Activated CD4-positive, alpha-beta memory T cell treated with anti-CD3 and anti-CD28 coated beads, Interleukin-2, amount 10 ng/mL, durations not matched to agents 7 days and 5 days (primary cell): ENCODE results near the gene LRBA. TPM values are rescaled to one million over a fixed set of nuclear protein-coding genes. Genes with fewer than 3 reads are reported as not detected.
"Not testable (repeated sequence)": the region's sequence is repeated elsewhere in the genome, so short reads cannot be mapped to it uniquely, and the experiment has no call there.

Experiments
- CTCF ChIA-PET: fragments of 350-600 bp; sonication (Branson Sonifier 250); formaldehyde crosslinking; loops from one replicate; lab custom pipeline; 2021; ENCODE audit warnings: antibody characterized with exemption, inconsistent platforms; lab: Charles Lee
- POLR2A ChIA-PET: fragments of 350-600 bp; sonication (Branson Sonifier 250); formaldehyde crosslinking; loops from one replicate; lab custom pipeline; 2021; ENCODE audit warnings: antibody characterized with exemption; lab: Charles Lee
- DNase-seq: peaks from one replicate; pipeline ENCODE4 v3.0.0-alpha.2; 2020
- H3K27ac Mint-ChIP-seq: one replicate; pipeline ENCODE4 v1.8.0; 2021; ENCODE audit warnings: mild to moderate bottlenecking, mixed read lengths
- H3K27me3 Mint-ChIP-seq: one replicate; pipeline ENCODE4 v1.8.0; 2021; ENCODE audit warnings: mixed read lengths
- H3K36me3 Mint-ChIP-seq: one replicate; pipeline ENCODE4 v1.8.0; 2021; ENCODE audit warnings: low read depth, mixed read lengths
- H3K4me1 Mint-ChIP-seq: one replicate; pipeline ENCODE4 v1.8.0; 2021; ENCODE audit warnings: mixed read lengths
- H3K4me3 Mint-ChIP-seq: one replicate; pipeline ENCODE4 v1.8.0; 2021; ENCODE audit warnings: mild to moderate bottlenecking, mixed read lengths
- H3K9me3 Mint-ChIP-seq: one replicate; pipeline ENCODE4 v1.8.0; 2021; ENCODE audit warnings: mixed read lengths
- total RNA-seq, 2 experiments: library from RNA; stranded (reverse); gene quantifications; one replicate each; pipeline ENCODE4 v1.2.3, GENCODE V29; 2021

Gene LRBA
- total RNA-seq, 2 experiments from 2014 or later: 42.4 to 45.2 TPM

DNA sequence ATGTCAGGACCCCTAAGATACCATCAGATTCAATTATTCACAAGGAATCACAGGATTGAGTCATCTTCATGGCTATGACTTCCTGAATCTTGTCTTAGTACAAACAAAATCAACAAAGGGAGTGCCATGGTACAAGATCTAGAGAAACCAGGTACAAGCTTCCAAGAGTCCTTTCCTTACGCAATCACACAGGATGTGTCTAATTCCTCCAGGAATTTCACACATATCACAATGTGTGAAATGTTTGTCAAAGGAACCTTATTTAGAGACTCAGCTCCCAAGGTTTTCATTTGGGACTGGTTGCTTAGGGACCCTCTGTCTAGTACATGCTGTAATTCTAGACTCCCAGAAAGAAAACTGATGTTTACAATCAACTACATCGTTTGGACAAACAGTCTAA lies 350.1 kb downstream of the LRBA start:
- Mint-ChIP-seq H3K27me3 (no peaks in the 10 kb centered on the region), H3K36me3 (peaks cover 4% of the 10 kb centered on the region), H3K4me1 (no peaks in the 10 kb centered on the region), H3K4me3 (no peak overlapping the region), H3K9me3 (no peaks in the 10 kb centered on the region), H3K27ac (no peak overlapping the region)
- ChIA-PET CTCF (no interaction called here), POLR2A (no interaction called here)
- no peak for DNase-seq

DNA sequence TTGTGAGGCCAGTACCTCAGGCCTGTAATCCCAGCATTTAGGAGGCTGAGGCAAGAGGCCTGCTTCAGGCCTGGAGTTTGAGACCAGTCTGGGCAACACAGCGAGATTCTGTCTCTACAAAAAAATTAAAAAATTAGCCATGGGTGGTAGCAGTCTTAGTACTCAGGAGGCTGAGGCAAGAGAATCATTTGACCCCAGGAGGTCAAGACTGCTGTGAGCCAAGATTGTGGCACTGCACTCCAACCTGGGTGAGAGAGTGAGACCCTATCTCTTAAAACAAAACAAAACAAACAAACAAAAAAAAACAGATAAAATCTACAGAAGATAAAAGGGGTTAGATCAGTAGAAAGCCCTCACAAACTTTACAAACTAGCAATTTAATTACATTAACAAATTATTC lies 352.4 kb downstream of the LRBA start:
- no peak for DNase-seq
- H3K4me3 Mint-ChIP-seq: no peak overlapping the region
- no peaks in the 10 kb centered on the region for H3K36me3 Mint-ChIP-seq
- ChIA-PET CTCF (no interaction called here), POLR2A (no interaction called here)
- no peak overlapping the region for H3K27ac Mint-ChIP-seq
- H3K9me3 Mint-ChIP-seq: peaks cover 2% of the 10 kb centered on the region
- no peaks in the 10 kb centered on the region for H3K4me1 Mint-ChIP-seq
- no peaks in the 10 kb centered on the region for H3K27me3 Mint-ChIP-seq

DNA sequence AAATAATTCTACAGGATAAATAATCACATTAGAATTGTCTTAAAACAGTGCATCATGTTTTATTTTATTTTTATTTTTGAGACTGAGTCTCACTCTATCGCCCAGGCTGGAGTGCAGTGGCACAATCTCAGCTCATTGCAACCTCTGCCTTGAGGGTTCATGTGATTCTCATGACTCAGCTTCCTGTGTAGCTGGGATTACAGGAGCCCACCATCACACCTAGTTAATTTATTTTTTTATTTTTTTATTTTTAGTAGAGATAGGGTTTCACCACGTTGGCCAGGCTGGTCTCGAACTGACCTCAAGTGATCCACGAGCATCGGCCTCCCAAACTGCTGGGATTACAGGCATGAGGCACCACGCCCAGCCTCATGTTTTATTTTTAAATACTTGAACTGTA lies 353.5 kb downstream of the LRBA start:
- H3K4me1 Mint-ChIP-seq, H3K27me3 Mint-ChIP-seq, DNase-seq, H3K4me3 Mint-ChIP-seq, POLR2A ChIA-PET, H3K9me3 Mint-ChIP-seq, H3K27ac Mint-ChIP-seq, H3K36me3 Mint-ChIP-seq: not testable (repeated sequence)
- CTCF ChIA-PET: interaction anchor here (0.7 kb wide), 1 partner anchor 115 kb away, joined by 5 read pairs; no protein-coding TSS in a partner anchor

DNA sequence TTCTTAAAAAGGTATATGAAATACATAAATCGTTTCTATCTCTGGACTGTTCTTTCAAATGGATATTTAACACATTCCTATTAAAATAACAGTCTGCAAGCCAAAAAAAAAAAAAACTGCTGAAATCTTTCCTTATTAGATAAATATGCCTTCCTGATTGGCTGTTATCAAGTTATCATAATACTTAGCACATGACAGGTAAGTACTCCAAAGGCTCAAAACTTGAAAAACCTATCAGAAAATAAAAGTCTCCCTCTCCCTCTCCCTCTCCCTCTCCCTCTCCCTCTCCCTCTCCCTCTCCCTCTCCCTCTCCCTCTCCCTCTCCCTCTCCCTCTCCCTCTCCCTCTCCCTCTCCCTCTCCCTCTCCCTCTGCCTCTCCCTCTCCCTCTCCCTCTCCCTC lies 356.8 kb downstream of the LRBA start:
- H3K4me3 Mint-ChIP-seq, DNase-seq, H3K36me3 Mint-ChIP-seq, H3K9me3 Mint-ChIP-seq, CTCF ChIA-PET, H3K27me3 Mint-ChIP-seq, H3K27ac Mint-ChIP-seq, POLR2A ChIA-PET, H3K4me1 Mint-ChIP-seq: not testable (repeated sequence)

DNA sequence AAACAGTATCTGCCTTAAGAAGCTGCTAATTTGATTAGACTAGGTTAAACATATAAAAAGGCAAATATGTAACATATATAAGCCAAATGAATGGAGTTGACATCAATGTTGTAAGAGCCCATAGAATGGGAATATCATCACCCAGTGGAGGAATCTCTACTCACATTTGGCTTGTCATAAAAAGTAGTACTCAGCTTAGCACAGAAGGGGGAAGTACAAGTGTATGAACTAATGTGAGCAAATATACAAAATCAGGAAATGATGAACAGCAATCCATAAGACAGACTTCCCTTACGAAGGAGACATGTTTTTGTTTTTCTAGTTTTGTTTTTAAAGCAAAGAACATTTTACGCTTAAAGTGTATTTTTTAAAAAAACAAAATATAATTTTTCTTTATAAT lies 358.2 kb downstream of the LRBA start:
- Mint-ChIP-seq H3K9me3 (peaks cover 2% of the 10 kb centered on the region), H3K4me1 (no peaks in the 10 kb centered on the region), H3K27me3 (no peaks in the 10 kb centered on the region), H3K4me3 (no peak overlapping the region), H3K27ac (no peak overlapping the region), H3K36me3 (no peaks in the 10 kb centered on the region)
- CTCF ChIA-PET: no interaction called here
- POLR2A ChIA-PET: no interaction called here
- no peak for DNase-seq

DNA sequence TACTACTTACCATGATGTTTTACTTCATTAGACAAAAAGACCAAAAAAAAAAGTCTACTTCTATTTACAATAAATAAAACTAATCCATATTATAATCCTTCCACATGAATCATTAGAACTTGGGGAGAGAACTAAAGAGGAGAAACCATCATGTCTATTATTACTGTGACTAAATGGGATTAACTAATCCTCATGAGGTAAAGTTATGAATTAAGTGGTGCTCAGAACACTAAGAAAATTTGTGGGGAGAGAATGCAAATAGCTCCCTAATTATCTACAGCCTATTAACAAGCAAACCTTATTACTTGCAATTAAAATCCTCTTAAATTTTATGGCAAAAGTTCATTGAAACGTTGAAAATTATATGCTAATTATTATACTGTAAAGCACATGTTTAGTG lies 364.3 kb downstream of the LRBA start:
- DNase-seq: no peak
- CTCF ChIA-PET: no interaction called here
- POLR2A ChIA-PET: no interaction called here
- Mint-ChIP-seq H3K36me3 (no peaks in the 10 kb centered on the region), H3K27ac (no peak overlapping the region), H3K4me1 (no peaks in the 10 kb centered on the region), H3K9me3 (no peaks in the 10 kb centered on the region), H3K4me3 (no peak overlapping the region), H3K27me3 (no peaks in the 10 kb centered on the region)

DNA sequence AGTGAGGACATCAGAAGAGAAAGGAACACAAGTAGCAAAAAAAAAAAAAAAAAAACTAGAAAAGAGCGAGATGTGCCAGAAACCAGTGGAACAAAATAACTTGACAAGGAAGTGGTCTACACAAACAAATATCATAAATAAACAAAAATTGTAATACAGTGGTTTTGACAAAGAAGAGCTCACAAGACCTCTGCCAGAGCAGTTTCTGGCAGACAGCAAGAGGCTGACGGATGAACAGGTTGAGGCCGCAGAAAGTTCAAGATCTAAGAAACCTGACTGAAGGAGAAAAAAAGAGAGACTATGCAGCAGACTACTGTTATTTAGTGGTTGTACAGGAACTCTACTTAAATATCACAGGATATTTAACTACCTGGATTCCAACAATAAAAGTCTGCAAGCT lies 367.0 kb downstream of the LRBA start:
- ChIA-PET POLR2A (no interaction called here), CTCF (interaction anchor here (1.0 kb wide), 1 partner anchor 219 kb away, joined by 5 read pairs; no protein-coding TSS in a partner anchor)
- no peak overlapping the region for H3K4me3 Mint-ChIP-seq
- DNase-seq: no peak
- no peaks in the 10 kb centered on the region for H3K4me1 Mint-ChIP-seq
- H3K9me3 Mint-ChIP-seq: no peaks in the 10 kb centered on the region
- no peaks in the 10 kb centered on the region for H3K36me3 Mint-ChIP-seq
- no peaks in the 10 kb centered on the region for H3K27me3 Mint-ChIP-seq
- no peak overlapping the region for H3K27ac Mint-ChIP-seq

DNA sequence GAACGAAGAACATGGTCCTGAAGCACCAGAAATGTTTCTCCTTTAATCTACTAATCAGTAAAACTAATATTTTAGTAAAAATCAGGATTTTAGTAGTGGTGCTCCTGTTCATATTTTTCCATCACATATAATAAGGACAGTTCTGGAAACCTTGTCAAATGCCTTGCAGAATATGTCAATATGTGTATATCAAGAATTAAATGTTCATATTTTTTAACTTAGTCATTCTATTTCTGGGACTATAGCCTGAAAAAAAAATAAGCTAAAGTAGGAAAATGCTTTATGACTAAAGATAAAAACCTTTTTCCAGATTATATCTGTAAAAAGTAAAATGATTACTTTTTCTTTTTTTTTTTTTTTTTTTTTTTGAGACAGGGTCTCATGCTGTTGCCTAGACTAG lies 368.1 kb downstream of the LRBA start:
- no peak for DNase-seq
- Mint-ChIP-seq H3K27me3 (no peaks in the 10 kb centered on the region), H3K27ac (no peak overlapping the region), H3K4me1 (no peaks in the 10 kb centered on the region), H3K9me3 (no peaks in the 10 kb centered on the region), H3K36me3 (no peaks in the 10 kb centered on the region), H3K4me3 (no peak overlapping the region)
- CTCF ChIA-PET: no interaction called here
- POLR2A ChIA-PET: no interaction called here

DNA sequence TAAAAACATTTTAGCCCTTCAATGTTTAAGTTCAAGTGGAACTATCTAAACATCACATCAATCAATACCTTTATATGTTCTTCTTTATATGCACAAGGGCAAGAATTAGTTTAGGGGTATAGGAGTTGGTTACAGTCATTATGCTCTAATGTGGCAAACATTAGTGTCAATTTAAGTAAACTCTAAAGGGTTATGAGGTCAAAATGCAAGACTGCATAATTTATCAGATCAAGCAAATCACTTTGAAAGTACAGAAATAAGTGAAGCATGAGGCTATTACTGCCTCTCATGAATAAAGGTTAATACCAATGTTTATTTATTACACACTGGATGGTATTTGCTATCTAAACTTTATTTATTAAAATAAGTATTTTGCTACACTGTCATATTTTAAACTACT lies 373.5 kb downstream of the LRBA start:
- H3K4me3 Mint-ChIP-seq: no peak overlapping the region
- H3K4me1 Mint-ChIP-seq: peaks cover 2% of the 10 kb centered on the region
- H3K9me3 Mint-ChIP-seq: no peaks in the 10 kb centered on the region
- CTCF ChIA-PET: no interaction called here
- no peaks in the 10 kb centered on the region for H3K36me3 Mint-ChIP-seq
- H3K27me3 Mint-ChIP-seq: no peaks in the 10 kb centered on the region
- DNase-seq: no peak
- no peak overlapping the region for H3K27ac Mint-ChIP-seq
- POLR2A ChIA-PET: no interaction called here

DNA sequence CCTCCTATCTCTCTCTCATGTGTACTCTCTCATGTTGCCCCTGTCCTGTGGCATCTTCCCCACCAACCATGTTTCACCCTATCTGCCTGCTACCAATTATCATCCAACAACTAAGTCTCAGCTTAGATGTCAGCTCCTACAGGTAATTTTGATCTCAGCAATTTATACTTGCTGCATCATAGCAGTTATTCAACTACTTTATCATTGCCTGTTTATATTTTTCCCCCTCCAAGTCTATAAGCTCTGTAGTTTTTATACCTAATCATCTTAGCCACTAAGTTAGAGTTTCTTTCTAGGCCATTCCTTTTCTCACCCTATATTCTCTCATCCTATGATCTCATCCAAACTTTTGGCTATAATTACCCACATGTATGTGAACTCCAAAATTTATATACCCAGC lies 382.4 kb downstream of the LRBA start:
- Mint-ChIP-seq H3K27me3 (no peaks in the 10 kb centered on the region), H3K4me1 (no peaks in the 10 kb centered on the region), H3K4me3 (no peak overlapping the region), H3K36me3 (peaks cover 13% of the 10 kb centered on the region), H3K27ac (no peak overlapping the region), H3K9me3 (peaks cover 14% of the 10 kb centered on the region)
- ChIA-PET POLR2A (no interaction called here), CTCF (no interaction called here)
- DNase-seq: no peak

DNA sequence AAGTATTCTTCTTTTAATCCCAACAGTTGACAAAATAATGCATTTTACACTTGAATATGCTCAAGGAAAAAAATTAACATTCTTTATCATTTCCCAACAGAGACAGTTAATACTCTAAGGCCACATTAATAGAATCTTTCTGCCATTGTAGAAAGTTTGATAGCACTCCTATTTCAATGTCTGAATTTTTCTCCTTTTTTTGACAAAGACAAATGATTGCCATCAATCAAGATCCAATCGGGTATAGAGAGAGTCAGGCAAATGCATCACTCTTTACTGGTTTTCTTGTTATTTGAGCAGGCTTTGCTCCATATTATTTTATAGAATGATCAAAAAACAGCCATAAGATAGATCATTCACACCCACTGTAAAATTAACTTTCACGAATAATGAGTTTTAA lies 387.0 kb downstream of the LRBA start:
- no peaks in the 10 kb centered on the region for H3K27me3 Mint-ChIP-seq
- ChIA-PET POLR2A (no interaction called here), CTCF (no interaction called here)
- DNase-seq: no peak
- H3K4me3 Mint-ChIP-seq: no peak overlapping the region
- H3K27ac Mint-ChIP-seq: no peak overlapping the region
- H3K9me3 Mint-ChIP-seq: peaks cover 5% of the 10 kb centered on the region
- H3K36me3 Mint-ChIP-seq: peaks cover 9% of the 10 kb centered on the region
- H3K4me1 Mint-ChIP-seq: no peaks in the 10 kb centered on the region

DNA sequence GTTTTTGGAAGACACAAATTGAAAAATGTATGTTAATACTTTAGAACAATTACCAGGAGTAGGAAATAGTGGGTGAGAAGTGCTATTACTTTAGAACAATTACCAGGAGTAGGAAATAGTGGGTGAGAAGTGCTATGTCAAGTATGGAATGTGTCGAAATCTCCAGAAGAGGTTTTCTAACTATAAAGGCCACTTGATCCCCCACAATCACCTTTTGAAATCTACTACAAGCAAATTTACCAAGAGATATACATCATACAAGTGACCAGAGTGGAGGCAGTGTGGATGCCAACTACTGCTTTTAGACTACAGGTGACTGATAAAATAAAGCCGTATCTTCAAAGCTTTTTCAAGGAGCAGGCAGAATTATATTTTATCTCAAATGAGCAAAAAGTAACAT lies 390.1 kb downstream of the LRBA start:
- Mint-ChIP-seq H3K4me3 (no peak overlapping the region), H3K27ac (no peak overlapping the region), H3K27me3 (no peaks in the 10 kb centered on the region), H3K36me3 (peaks cover 5% of the 10 kb centered on the region), H3K4me1 (no peaks in the 10 kb centered on the region), H3K9me3 (no peaks in the 10 kb centered on the region)
- ChIA-PET CTCF (no interaction called here), POLR2A (no interaction called here)
- DNase-seq: no peak

DNA sequence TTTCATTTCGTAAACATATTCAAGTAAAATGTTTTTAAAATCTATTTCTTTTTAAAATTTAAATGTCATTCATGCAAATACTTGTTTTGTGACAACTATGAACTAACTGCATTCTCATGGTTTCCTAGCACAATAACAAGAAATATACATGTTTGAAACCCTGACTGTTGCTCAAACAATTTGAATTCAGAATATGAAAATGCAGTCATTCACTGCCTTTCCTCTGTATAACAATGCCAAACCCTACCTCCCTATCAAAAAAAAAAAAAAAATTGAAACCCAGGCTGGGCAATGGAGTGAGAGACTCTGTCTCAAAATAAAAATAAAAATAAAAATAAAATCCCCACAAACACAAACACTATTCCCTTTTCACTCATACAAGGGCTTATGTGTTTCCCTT lies 391.0 kb downstream of the LRBA start:
- CTCF ChIA-PET: no interaction called here
- DNase-seq: no peak
- no peak overlapping the region for H3K27ac Mint-ChIP-seq
- peaks cover under 1% of the 10 kb centered on the region for H3K4me1 Mint-ChIP-seq
- H3K27me3 Mint-ChIP-seq: no peaks in the 10 kb centered on the region
- H3K36me3 Mint-ChIP-seq: peaks cover 5% of the 10 kb centered on the region
- POLR2A ChIA-PET: no interaction called here
- H3K9me3 Mint-ChIP-seq: no peaks in the 10 kb centered on the region
- no peak overlapping the region for H3K4me3 Mint-ChIP-seq

DNA sequence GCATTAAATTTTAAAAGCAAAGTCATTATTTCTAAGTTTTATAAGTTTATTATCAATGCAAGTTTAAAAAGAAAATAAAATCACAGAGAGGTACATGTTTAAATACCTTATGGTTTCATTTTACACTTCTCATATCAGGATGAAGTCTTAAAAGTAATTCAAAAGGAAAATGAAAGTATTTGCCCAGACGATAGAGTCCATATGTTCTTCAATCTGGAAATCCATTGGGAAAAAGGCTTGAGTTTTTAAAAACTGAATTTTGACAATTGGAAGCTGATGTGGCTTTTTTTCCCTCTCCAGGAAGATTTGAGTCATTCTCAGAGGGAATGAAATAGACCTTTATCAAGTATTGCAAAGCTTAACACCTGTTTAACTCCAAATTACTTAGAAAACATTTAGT lies 396.0 kb downstream of the LRBA start:
- H3K27me3 Mint-ChIP-seq: no peaks in the 10 kb centered on the region
- no peak for DNase-seq
- CTCF ChIA-PET: no interaction called here
- H3K27ac Mint-ChIP-seq: no peak overlapping the region
- peaks cover 5% of the 10 kb centered on the region for H3K36me3 Mint-ChIP-seq
- peaks cover 2% of the 10 kb centered on the region for H3K4me1 Mint-ChIP-seq
- H3K4me3 Mint-ChIP-seq: no peak overlapping the region
- POLR2A ChIA-PET: no interaction called here
- no peaks in the 10 kb centered on the region for H3K9me3 Mint-ChIP-seq

DNA sequence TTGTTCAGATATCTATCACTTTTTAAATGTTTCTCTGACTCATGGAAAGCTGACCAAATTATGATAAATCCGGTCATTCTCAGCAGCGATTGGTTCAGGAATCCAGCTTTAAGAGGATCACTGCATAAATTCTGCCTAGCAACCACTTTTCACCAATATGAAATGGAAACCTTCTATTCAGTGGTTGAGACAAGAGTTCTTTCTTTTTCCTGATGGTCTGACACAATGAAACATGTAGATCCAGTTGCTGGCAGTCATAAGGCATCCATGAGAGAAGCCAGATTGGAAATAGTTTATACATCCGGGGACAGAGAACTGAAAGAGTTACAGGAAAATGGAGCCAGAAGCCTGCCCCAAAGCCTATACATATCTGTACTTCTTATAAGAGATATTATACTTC lies 406.0 kb downstream of the LRBA start:
- Mint-ChIP-seq H3K9me3 (no peaks in the 10 kb centered on the region), H3K27me3 (no peaks in the 10 kb centered on the region), H3K4me1 (no peaks in the 10 kb centered on the region), H3K36me3 (peaks cover 6% of the 10 kb centered on the region), H3K4me3 (no peak overlapping the region), H3K27ac (no peak overlapping the region)
- no peak for DNase-seq
- ChIA-PET CTCF (no interaction called here), POLR2A (no interaction called here)
